ENCODE results near the gene KRT71.

Gene KRT71

DNA sequence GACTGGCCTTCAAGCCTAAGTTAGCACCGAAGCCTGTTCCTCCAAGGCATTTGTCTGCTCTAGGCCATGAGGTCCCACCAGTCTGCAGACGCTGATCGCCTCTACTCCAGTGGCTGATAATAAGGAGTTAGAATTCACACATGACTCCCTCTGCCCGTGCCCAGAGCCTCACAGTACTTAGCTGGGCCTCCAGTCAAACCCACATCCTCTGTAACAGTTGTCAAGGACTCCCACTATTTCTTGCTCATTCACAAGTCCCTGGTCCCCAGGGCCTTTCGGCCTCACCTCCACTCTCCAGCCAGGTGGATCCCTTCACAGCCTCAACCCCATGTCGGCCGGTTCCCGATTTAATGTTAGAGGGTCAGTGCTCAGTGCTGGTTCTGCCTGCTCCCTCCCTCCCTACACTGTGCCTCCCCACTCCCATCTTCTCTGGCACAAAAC, 26.4 kb downstream of the KRT71 start:
- intact Hi-C loops (cut with DNase I; ENCODE audit: low total_unique reads): no loop called here
- TF ChIP-seq, protein P1, sequence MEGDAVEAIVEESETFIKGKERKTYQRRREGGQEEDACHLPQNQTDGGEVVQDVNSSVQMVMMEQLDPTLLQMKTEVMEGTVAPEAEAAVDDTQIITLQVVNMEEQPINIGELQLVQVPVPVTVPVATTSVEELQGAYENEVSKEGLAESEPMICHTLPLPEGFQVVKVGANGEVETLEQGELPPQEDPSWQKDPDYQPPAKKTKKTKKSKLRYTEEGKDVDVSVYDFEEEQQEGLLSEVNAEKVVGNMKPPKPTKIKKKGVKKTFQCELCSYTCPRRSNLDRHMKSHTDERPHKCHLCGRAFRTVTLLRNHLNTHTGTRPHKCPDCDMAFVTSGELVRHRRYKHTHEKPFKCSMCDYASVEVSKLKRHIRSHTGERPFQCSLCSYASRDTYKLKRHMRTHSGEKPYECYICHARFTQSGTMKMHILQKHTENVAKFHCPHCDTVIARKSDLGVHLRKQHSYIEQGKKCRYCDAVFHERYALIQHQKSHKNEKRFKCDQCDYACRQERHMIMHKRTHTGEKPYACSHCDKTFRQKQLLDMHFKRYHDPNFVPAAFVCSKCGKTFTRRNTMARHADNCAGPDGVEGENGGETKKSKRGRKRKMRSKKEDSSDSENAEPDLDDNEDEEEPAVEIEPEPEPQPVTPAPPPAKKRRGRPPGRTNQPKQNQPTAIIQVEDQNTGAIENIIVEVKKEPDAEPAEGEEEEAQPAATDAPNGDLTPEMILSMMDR (IDR thresholded peaks at IDR 0.05): no peak
- peak; percentile 13 to 27 for DNase-seq

DNA sequence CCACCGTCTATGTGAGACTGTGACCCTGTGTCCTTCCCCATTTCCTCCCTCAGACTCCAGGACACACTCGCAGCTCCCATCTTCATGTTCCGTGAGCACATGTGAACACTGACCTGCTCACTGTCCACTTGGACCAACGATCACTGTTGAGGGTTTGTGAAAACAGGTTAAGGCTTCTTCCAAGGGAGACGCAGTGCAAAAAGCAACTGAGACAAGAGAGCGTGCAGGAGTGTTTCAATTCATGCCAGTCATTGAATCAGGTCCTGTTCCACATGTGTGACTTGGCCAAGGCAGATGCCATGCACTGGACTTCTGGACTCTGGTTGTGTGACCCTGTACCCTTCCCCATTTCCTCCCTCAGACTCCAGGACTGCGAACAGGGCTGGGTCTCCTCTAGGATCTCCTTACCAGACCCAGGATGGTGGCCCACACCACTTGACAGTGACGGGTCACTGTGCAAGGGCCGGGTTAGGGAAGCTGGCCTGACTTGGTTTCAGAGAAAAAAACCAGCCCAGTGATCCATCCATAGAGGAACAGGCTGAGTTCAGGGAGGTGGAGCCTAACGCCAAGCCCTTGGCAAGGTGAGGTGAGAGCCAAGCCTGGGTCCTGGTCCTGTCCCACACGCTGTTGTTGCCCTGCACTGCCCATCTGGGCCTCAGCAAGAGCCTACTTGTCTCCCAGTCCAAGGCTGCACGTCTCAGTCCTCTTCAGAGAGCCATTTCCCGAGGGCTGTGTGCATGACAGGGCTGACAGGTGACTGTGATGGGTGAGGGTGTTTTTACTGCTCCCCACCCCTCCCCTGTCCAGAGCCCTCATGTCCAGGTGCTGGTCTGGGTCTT, 27.1 kb downstream of the KRT71 start:
- Histone ChIP-seq H3K4me3 (no peak overlapping the region), H3K36me3 (no peaks in the 10 kb centered on the region), H3K27ac (no peak overlapping the region), H3K9me3 (no peaks in the 10 kb centered on the region), H3K27me3 (no peaks in the 10 kb centered on the region), H3K4me1 (peaks cover 0 to 20% (median 14%) of the 10 kb centered on the region in 4 donors)
- DNase-seq: peak in 1 of 2 donors; percentile 32
- intact Hi-C loops (cut with DNase I; ENCODE audit: low total_unique reads): no loop called here
- TF ChIP-seq, protein P1 (IDR thresholded peaks at IDR 0.05): no peak

More for the DNA sequence above, 26.4 kb downstream of the KRT71 start:
- Histone ChIP-seq H3K36me3 (no peaks in the 10 kb centered on the region), H3K27me3 (no peaks in the 10 kb centered on the region), H3K27ac (no peak overlapping the region), H3K4me1 (peaks cover 0 to 20% (median 12%) of the 10 kb centered on the region in 4 donors), H3K4me3 (no peak overlapping the region), H3K9me3 (no peaks in the 10 kb centered on the region)

DNA sequence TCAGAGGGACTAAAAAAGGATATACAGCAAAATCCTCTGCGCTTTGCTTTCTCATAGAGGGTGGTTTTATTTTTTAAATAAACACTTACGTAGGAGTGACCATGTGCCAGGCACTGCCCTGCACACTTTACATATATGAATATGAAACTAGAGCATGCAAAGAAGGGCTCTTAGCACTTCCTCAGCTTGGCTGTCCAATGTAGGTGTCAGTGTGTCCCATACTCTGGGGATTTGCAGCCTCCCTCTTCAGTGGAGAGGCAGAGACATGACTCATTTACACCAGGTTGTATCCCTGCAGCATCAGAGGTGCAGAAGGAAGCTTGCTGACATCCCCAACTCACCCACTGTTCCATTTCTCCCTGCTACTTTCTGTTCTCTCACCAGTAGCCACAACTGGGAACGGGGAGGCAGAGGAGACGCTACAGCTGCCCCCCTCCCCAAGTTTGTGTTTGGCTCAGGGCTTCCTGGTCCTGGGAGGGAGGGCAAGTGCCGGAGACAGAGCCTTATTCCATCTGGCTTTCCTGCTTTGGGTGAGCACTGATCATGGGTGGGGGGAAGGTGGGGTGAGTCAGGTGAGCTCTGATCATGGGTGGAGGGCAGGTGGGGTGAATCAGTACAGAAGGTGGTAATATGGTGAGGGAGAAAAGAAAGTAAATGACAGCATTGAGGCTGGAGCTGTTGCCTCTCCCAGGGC, 27.9 kb downstream of the KRT71 start:
- DNase-seq: peak in 1 of 2 donors; percentile 25
- TF ChIP-seq, protein P1 (IDR thresholded peaks at IDR 0.05): no peak
- no peaks in the 10 kb centered on the region for H3K36me3 ChIP-seq
- H3K27ac ChIP-seq: no peak overlapping the region
- H3K27me3 ChIP-seq: no peaks in the 10 kb centered on the region
- H3K9me3 ChIP-seq: no peaks in the 10 kb centered on the region
- peaks cover 0 to 20% (median 14%) of the 10 kb centered on the region in 4 donors for H3K4me1 ChIP-seq
- intact Hi-C loops (cut with DNase I; ENCODE audit: low total_unique reads): no loop called here
- no peak overlapping the region for H3K4me3 ChIP-seq

DNA sequence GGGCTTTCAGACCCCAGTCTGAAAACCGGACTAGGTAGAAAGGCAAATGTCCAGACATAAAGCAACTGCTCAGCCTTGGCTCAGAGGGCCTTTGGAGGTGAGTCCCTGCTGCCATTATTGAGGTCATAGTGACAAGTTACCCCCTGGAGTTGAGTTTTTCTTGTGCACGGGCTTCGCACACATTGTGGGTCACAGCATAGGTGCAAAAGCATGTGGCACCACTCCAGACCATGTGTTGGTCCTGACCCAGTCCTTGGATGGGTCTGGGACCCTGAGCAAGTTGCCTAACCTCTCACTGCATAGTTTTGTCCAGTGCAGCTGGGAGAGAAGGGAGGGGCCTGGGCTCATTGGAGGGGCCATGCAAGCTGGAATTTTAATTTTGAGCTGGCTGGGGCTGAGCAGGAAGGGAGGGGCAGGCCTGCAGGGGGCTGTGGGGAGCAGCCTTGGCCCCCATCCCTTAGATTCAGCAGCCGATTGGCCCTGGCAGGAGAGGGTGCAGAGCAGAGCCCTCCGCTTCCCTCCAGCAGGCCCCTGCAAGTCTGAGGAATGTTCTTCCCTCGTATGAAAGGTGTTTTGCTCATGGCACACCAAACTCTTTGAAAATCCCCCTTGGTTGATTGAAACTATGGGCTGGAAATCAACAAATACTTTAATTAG, 28.6 kb downstream of the KRT71 start:
- intact Hi-C loops (cut with DNase I; ENCODE audit: low total_unique reads): no loop called here
- H3K27ac ChIP-seq: no peak overlapping the region
- peak in 1 of 2 donors; percentile 49 for DNase-seq

DNA sequence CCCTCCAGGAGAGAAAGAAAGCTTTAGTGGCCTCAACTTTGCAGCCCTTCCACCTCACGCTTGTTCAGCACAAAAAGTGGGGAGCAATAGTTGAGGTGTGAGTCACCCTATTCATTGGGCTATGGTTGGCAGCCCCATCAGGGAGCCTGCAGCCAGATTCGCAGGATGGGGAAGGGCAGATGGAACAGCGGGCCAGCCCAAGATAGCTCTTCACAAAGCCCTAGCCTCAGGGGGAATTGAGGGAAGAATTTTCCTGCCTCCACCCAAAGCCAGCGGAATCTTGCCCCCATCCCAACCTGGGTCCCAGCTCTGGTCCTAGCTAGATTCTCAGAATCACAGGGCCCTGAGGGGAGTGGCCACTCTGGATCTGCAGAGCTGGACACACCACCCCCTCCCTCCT, 29.1 kb downstream of the KRT71 start:
- TF ChIP-seq, protein P1 (IDR thresholded peaks at IDR 0.05): no peak
- H3K27me3 ChIP-seq: no peaks in the 10 kb centered on the region
- H3K27ac ChIP-seq: no peak overlapping the region
- no peak for DNase-seq
- H3K4me1 ChIP-seq: peaks cover 0 to 20% (median 14%) of the 10 kb centered on the region in 4 donors
- no peaks in the 10 kb centered on the region for H3K36me3 ChIP-seq
- no peaks in the 10 kb centered on the region for H3K9me3 ChIP-seq
- intact Hi-C loops (cut with DNase I; ENCODE audit: low total_unique reads): no loop called here
- no peak overlapping the region for H3K4me3 ChIP-seq

More for the DNA sequence above, 28.6 kb downstream of the KRT71 start:
- Histone ChIP-seq H3K9me3 (no peaks in the 10 kb centered on the region), H3K36me3 (no peaks in the 10 kb centered on the region), H3K4me1 (peaks cover 0 to 20% (median 14%) of the 10 kb centered on the region in 4 donors), H3K27me3 (no peaks in the 10 kb centered on the region), H3K4me3 (no peak overlapping the region)
- TF ChIP-seq, protein P1 (IDR thresholded peaks at IDR 0.05): no peak

All from tibial artery (tissue), 4 donors.